HepG2 (cell line): ENCODE measurements around the gene RUVBL1. TPM values are rescaled to one million over a fixed set of nuclear protein-coding genes. Genes with fewer than 3 reads are reported as not detected.

Experiments
- ATAC-seq: fragments of 200-7000 bp; cut with Tn5 transposase; 3 replicates; pipeline ENCODE4 v1.9.1; 2020; ENCODE audit warnings: mild to moderate bottlenecking, moderate library complexity
- BruUV-seq: library from RNA; stranded (reverse); fragments of 400-500 nt; replicated peaks from 2 replicates; lab custom pipeline; 2021; lab: Mats Ljungman, UMichigan
- CTCF ChIA-PET: fragments of 300-600 bp; formaldehyde crosslinking; extraction: SDS; loops from one replicate; lab custom pipeline; 2021; ENCODE audit warnings: low total read pairs, inconsistent platforms, low intra/inter-chr PET ratio; lab: Yijun Ruan, JAX
- POLR2A ChIA-PET: fragments of 350-600 bp; sonication (Branson Sonifier 250); formaldehyde crosslinking; loops from one replicate; lab custom pipeline; 2020; ENCODE audit warnings: antibody characterized with exemption, inconsistent platforms; lab: Yijun Ruan, JAX
- DNase-seq: peaks from one replicate; pipeline ENCODE4 v3.0.0-alpha.2; 2015; ENCODE audit warnings: low spot score
- FAIRE-seq: peaks from 3 replicates; lab custom pipeline; 2011; peaks lifted over from hg19 to GRCh38; lab: Jason Lieb, UNC
- H2AFZ ChIP-seq: one replicate; pipeline ENCODE4 v1.6.1; 2011; ENCODE audit warnings: low read length, inconsistent platforms
- H3K27ac ChIP-seq: fragments of 300-600 bp; 3 replicates; pipeline ENCODE4 v1.8.0; 2011; ENCODE audit warnings: mixed run types, mild to moderate bottlenecking, mixed read lengths, low read length, inconsistent platforms; ENCODE audit not compliant: insufficient read depth; ENCODE audit errors: extremely low read length
- H3K27me3 ChIP-seq, 2 experiments: fragments of 200-600 bp in 1 of 2; 2 replicates in 1 of 2; 3 replicates in 1 of 2; pipeline versions ENCODE4 v1.6.0 to v1.8.0; 2011; ENCODE audit warnings: low read length in 2 of 2, mild to moderate bottlenecking in 2 of 2, moderate library complexity in 2 of 2, inconsistent platforms in 1 of 2; ENCODE audit not compliant: insufficient read depth in 2 of 2, control insufficient read depth in 1 of 2
- H3K36me3 ChIP-seq, 2 experiments: fragments of 200-600 bp in 1 of 2; replicated peaks in 1 of 2; 2 replicates in 1 of 2; 3 replicates in 1 of 2; pipeline versions ENCODE4 v1.5.1 to v1.8.0; 2011; ENCODE audit warnings: low read length in 2 of 2, inconsistent platforms in 1 of 2; ENCODE audit not compliant: insufficient read depth in 2 of 2, control insufficient read depth in 1 of 2
- H3K4me1 ChIP-seq: 2 replicates; pipeline ENCODE4 v1.5.1; 2012; ENCODE audit warnings: low read length, inconsistent platforms; ENCODE audit not compliant: insufficient read depth
- H3K4me2 ChIP-seq: 2 replicates; pipeline ENCODE4 v1.6.0; 2011; ENCODE audit warnings: low read depth, low read length, inconsistent platforms
- H3K4me3 ChIP-seq, 3 experiments: fragments of 200-600 bp in 1 of 3; sonication (generic), shearing (Covaris generic) in 1 of 3; replicated peaks in 1 of 3; 2 replicates each; pipeline ENCODE4 v1.5.1; 2011 to 2016; ENCODE audit warnings: low read length in 3 of 3, inconsistent platforms in 2 of 3, low read depth in 2 of 3, mild to moderate bottlenecking in 2 of 3, control low read depth in 1 of 3, mixed read lengths in 1 of 3; ENCODE audit not compliant: insufficient read depth in 1 of 3
- H3K79me2 ChIP-seq: one replicate; pipeline ENCODE4 v1.6.1; 2011; ENCODE audit warnings: low read length, inconsistent platforms; ENCODE audit not compliant: insufficient read depth
- H3K9ac ChIP-seq: 2 replicates; pipeline ENCODE4 v1.6.0; 2011; ENCODE audit warnings: mild to moderate bottlenecking, low read depth, low read length, inconsistent platforms; ENCODE audit not compliant: insufficient read depth
- H3K9me3 ChIP-seq: 2 replicates; pipeline ENCODE4 v1.5.1; 2012; ENCODE audit warnings: mild to moderate bottlenecking, low read length
- H4K20me1 ChIP-seq: 2 replicates; pipeline ENCODE4 v1.6.0; 2011; ENCODE audit warnings: inconsistent platforms, mild to moderate bottlenecking, low read length, moderate library complexity; ENCODE audit not compliant: insufficient read depth
- DDIT3 ChIP-seq: sonication (generic); formaldehyde crosslinking; IDR thresholded peaks from 2 replicates; pipeline ENCODE4 v1.4.0; 2020; ENCODE audit warnings: mild to moderate bottlenecking, missing genetic modification reagents
- DNMT3B ChIP-seq: conservative IDR thresholded peaks from 2 replicates; pipeline ENCODE4 v1.6.1; 2016; ENCODE audit warnings: missing biosample characterization, control low read depth
- IKZF1 ChIP-seq: fragments of 450-650 bp; IDR thresholded peaks from 2 replicates; pipeline ENCODE4 v1.7.1; 2016
- MAFK ChIP-seq, 2 experiments: IDR thresholded peaks in 1 of 2; conservative IDR thresholded peaks in 1 of 2; 2 replicates each; pipeline ENCODE4 v1.6.1; 2011; ENCODE audit warnings: improper control_type of control experiment in 2 of 2, low read length in 2 of 2
- MLX ChIP-seq: IDR thresholded peaks from 2 replicates; pipeline ENCODE4 v1.6.1; 2016
- MNT ChIP-seq: fragments of 450-650 bp; IDR thresholded peaks from 2 replicates; pipeline ENCODE4 v1.6.1; 2016
- REL ChIP-seq: sonication (generic); formaldehyde crosslinking; conservative IDR thresholded peaks from 2 replicates; pipeline ENCODE4 v1.8.0; 2022; ENCODE audit warnings: mild to moderate bottlenecking, missing genetic modification reagents, moderate library complexity
- RXRA ChIP-seq: sonication (generic); formaldehyde crosslinking; IDR thresholded peaks from 2 replicates; pipeline ENCODE4 v1.5.1; 2020; ENCODE audit warnings: missing genetic modification reagents
- TAF1 ChIP-seq: sonication (generic); formaldehyde crosslinking; IDR thresholded peaks from 2 replicates; pipeline ENCODE4 v1.4.0; 2020; ENCODE audit warnings: missing genetic modification reagents
- TAF15 ChIP-seq: fragments of 200-400 bp; formaldehyde crosslinking; IDR thresholded peaks from one replicate; pipeline ENCODE4 v1.6.1; 2018; ENCODE audit warnings: mild to moderate bottlenecking, low read depth, low read length; ENCODE audit not compliant: poor library complexity, severe bottlenecking
- TEAD2 ChIP-seq: sonication (generic); formaldehyde crosslinking; IDR thresholded peaks from 2 replicates; pipeline ENCODE4 v1.9.0; 2021; ENCODE audit warnings: missing genetic modification reagents
- TERF1 ChIP-seq: sonication (generic); formaldehyde crosslinking; IDR thresholded peaks from 2 replicates; pipeline ENCODE4 v1.8.0; 2022; ENCODE audit warnings: mild to moderate bottlenecking, missing genetic modification reagents, moderate library complexity
- ZNF12 ChIP-seq: sonication (generic); formaldehyde crosslinking; IDR thresholded peaks from 2 replicates; pipeline ENCODE4 v1.5.0; 2020; ENCODE audit warnings: missing genetic modification reagents
- ZNF138 ChIP-seq: sonication (generic); formaldehyde crosslinking; IDR thresholded peaks from 2 replicates; pipeline ENCODE4 v1.5.0; 2020; ENCODE audit warnings: mild to moderate bottlenecking, low read depth, missing genetic modification reagents
- ZNF3 ChIP-seq: IDR thresholded peaks from 2 replicates; pipeline ENCODE4 v1.7.0; 2017; ENCODE audit warnings: inconsistent platforms
- ZNF503 ChIP-seq: sonication (generic); formaldehyde crosslinking; IDR thresholded peaks from 2 replicates; pipeline ENCODE4 v1.4.0; 2020; ENCODE audit warnings: missing genetic modification reagents
- ZNF878 ChIP-seq: sonication (generic); formaldehyde crosslinking; IDR thresholded peaks from 2 replicates; pipeline ENCODE4 v1.8.1; 2023; ENCODE audit warnings: mild to moderate bottlenecking, missing genetic modification reagents, moderate library complexity
- ZSCAN21 ChIP-seq: sonication (generic); formaldehyde crosslinking; IDR thresholded peaks from 2 replicates; pipeline ENCODE4 v1.8.0; 2022; ENCODE audit warnings: mild to moderate bottlenecking, missing genetic modification reagents, moderate library complexity, borderline replicate concordance
- WGBS: methylation state at CpG from one replicate; pipeline ENCODE4 v1.1.6; 2017; ENCODE audit warnings: low lambda C conversion rate; 5-methylcytosine and 5-hydroxymethylcytosine counted together
- in situ Hi-C: cut with HindIII; loops from 2 replicates; pipeline ENCODE4 v1.10.0; 2017; ENCODE audit warnings: low pct_unique_long_range_greater_than_20kb; ENCODE audit not compliant: extremely low pct_ligation_motif_present
- intact Hi-C: fragments of 100-400 bp; cut with micrococcal nuclease; formaldehyde crosslinking; loops from one replicate; pipeline ENCODE4 v1.10.0; 2022; ENCODE audit not compliant: unreplicated experiment
- polyA plus RNA-seq, 8 experiments: library from polyadenylated mRNA; depleted of rRNA in 3 of 8; stranded (reverse) in 7 of 8; unstranded in 1 of 8; fragments of >200 nt; fragmentation: Illumina TruSeq in 4 of 8; extraction: Trizol in 4 of 8; gene quantifications; 2 replicates each; pipeline versions ENCODE4 v1.2.1 to v1.2.3, GENCODE V29; 2011 to 2016; ENCODE audit warnings: low read depth in 4 of 8, missing spikeins in 1 of 8, mixed read lengths in 1 of 8; ENCODE audit not compliant: insufficient read depth in 1 of 8
- total RNA-seq, 5 experiments: library from RNA; depleted of rRNA; stranded (reverse); fragments of >200 nt; fragmentation: Illumina TruSeq; extraction: Trizol; gene quantifications; 2 replicates each; pipeline ENCODE4 v1.2.3, GENCODE V29; 2016; ENCODE audit warnings: low read depth in 1 of 5

Gene RUVBL1
- total and polyA plus RNA-seq, 2 of the 13 experiments (the other 11 are each of a cell fraction or from before 2014, with no cell fraction given): 32.7 to 86.3 TPM

- TF ChIP-seq ZNF878 (CRISPR knock-in tag) (no peak), ZNF138 (CRISPR knock-in tag) (no peak), MAFK (conservative IDR thresholded peaks at IDR 0.05 in 1 of 2, IDR thresholded peaks at IDR 0.05 in 1 of 2; ENCODE audit: low read length in 2 of 2) (no peak), REL (CRISPR knock-in tag) (no peak), IKZF1 (no peak), MNT (no peak)
These were observed 83.0 kb downstream of the RUVBL1 start (continued) for GRCh38 chr3:128040660-128041059.

- ATAC-seq: no peak
- DNase-seq: no peak
- H3K4me1 ChIP-seq: peaks cover 28% of the 10 kb centered on the region
- H3K79me2 ChIP-seq: no peaks in the 10 kb centered on the region
- no peak for TF ChIP-seq TAF15
- TF ChIP-seq TAF1: no peak
- no peak for TF ChIP-seq TERF1 (CRISPR knock-in tag)
- no peak for TF ChIP-seq ZNF3 (CRISPR knock-in tag)
- no peak for TF ChIP-seq DNMT3B (CRISPR knock-in tag)
- TF ChIP-seq DDIT3 (CRISPR knock-in tag): no peak
- TF ChIP-seq ZSCAN21 (CRISPR knock-in tag): no peak
- TF ChIP-seq TEAD2 (CRISPR knock-in tag): no peak
- no peak for TF ChIP-seq RXRA (CRISPR knock-in tag)
- TF ChIP-seq MLX: no peak
- TF ChIP-seq ZNF503 (CRISPR knock-in tag): no peak
- TF ChIP-seq ZNF12 (CRISPR knock-in tag): no peak
- WGBS: 38% methylated on average over 3 of the region's 3 CpGs
- H3K9me3 ChIP-seq: no peaks in the 10 kb centered on the region
- H4K20me1 ChIP-seq: no peaks in the 10 kb centered on the region
- in situ Hi-C loops: no loop called here
- BruUV-seq: no TSS peak
- ChIA-PET POLR2A (no interaction called here), CTCF (no interaction called here)
- H3K36me3 ChIP-seq: no peaks in the 10 kb centered on the region
- H3K27ac ChIP-seq: no peak overlapping the region
- intact Hi-C loops: no loop called here
- H2AFZ ChIP-seq: no peak overlapping the region
- H3K27me3 ChIP-seq: peaks cover 0 to 7% of the 10 kb centered on the region in 2 experiments; a peak in 2 of 5 replicates
- FAIRE-seq: no peak
- no peak overlapping the region for H3K4me2 ChIP-seq
- no peak overlapping the region for H3K4me3 ChIP-seq
- no peak overlapping the region for H3K9ac ChIP-seq
These were observed 83.6 kb downstream of the RUVBL1 start for GRCh38 chr3:128040041-128040440.
